OCI-M2 (cell line): ENCODE data around the gene VTI1A.
"Not testable (repeated sequence)": the region's sequence is repeated elsewhere in the genome, so short reads cannot be mapped to it uniquely, and the experiment has no call there.

Experiments used
- DNase-seq: peaks from one replicate; lab custom pipeline; 2025; ENCODE audit not compliant: unreplicated experiment; lab: John Stamatoyannopoulos, UW

Gene VTI1A

DNA sequence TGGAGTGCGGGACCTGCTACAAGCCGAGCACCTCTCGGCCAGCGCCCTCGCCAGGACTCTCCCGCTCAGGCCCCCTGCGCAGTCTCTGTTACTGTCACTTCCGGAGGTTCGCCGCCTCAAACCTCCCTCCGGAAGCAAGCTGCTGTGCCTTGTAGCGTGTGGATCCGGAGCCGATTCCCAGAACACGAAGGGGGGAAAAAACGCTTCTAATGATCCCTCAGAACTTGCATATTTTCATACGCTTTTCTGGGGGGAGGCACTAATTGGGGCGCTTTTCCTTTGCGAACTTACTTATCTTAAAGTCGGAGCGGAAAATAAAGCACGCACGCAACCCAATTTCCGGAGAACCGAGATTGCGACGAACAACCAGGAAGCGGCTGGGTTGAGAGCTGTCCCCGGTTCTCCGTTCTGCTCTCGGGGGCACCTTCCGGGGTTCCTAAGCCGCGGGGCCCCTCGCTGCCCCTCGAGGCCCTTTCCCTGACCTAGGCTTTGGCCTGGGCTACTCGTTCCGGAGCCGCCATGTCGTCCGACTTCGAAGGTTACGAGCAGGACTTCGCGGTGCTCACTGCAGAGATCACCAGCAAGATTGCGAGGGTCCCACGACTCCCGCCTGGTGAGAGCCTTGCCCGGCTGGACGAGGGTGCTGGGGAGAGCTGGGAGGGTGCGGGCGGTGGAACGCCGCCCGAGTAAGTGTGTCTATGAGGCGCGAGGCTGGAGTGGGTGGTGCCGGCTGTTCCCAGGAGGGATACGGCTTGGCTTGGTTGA, at the start of gene VTI1A, which contains the start of gene ZDHHC6:
VTI1A (plus strand) TSS at position 361 of the 765 bp plus-strand sequence; CDS start at position 520, 159 bp downstream.
ZDHHC6 (minus strand) TSS at position 60 of the 765 bp plus-strand sequence. CDS start 1,478 bp downstream, outside the sequence.
- DNase-seq, result peak; percentile 44

DNA sequence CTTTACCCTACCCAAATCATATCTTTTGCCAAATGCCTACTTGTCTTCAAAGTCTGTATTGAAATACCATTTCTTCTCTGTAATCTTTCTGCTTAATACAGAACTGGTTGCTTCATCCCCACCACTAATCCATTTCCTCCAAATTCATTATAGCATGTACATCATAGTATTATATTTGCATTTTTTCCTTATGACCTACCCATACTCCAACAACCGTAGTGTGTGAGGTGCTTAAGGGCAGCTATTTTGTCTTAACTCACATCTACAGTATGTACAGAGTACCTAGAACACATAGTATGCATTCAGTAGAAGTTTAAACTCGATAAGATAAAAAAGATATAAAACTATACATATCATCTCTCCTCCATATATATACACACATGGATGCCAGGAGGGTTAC, 49.4 kb upstream of the VTI1A start:
- DNase-seq, result no peak

GRCh38 chr10:112402917-112403316, 44.1 kb upstream of the VTI1A start:
- no peak for DNase-seq

DNA sequence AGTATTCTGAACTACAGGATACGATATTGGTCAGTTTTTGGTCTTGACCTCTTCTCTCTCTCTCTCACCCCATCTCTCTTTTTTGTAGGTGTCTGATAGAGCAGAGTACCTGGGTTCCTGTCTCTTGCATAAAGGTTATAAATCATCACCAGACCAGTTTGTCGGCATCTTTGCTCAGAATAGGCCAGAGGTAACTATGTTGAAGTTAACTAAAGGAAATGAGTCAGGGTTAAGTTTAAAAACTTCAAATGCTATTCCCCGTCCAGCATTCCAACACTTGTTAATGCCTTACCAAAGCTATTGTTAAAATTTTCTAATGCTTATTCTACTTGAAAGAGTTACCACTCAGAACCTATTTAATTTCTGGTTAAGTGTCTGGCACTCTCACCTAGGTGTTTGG, 42.4 kb upstream of the VTI1A start:
- DNase-seq, result no peak

- DNase-seq, result not testable (repeated sequence)
Measured at GRCh38 chr10:112406806-112407205, 40.2 kb upstream of the VTI1A start.

DNA sequence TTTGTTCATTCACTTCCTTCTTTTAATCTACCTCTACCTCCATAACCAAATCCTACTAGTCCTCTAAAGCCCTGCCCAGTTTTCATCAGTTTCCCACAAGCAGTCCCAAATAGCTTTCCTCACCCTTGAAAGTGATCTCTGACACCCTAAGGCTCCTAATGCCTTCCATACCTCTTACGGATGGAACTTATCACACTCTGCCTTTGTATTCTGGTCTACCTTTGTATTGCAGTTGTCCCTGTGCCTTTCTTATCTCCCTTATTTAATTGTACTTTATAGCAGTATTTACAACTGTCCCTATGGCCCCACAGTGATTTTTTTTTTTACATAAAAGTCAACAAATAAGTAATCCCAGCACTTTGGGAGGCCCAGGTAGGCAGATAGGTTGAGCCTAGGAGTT, 39.3 kb upstream of the VTI1A start:
- DNase-seq, result no peak

GRCh38 chr10:112409299-112409698, 37.7 kb upstream of the VTI1A start:
- no peak for DNase-seq

- no peak for DNase-seq
Measured at GRCh38 chr10:112409755-112410154, 37.3 kb upstream of the VTI1A start.

GRCh38 chr10:112412696-112413095, 34.3 kb upstream of the VTI1A start:
- DNase-seq, result no peak

GRCh38 chr10:112421731-112422130, 25.3 kb upstream of the VTI1A start:
- no peak for DNase-seq

DNA sequence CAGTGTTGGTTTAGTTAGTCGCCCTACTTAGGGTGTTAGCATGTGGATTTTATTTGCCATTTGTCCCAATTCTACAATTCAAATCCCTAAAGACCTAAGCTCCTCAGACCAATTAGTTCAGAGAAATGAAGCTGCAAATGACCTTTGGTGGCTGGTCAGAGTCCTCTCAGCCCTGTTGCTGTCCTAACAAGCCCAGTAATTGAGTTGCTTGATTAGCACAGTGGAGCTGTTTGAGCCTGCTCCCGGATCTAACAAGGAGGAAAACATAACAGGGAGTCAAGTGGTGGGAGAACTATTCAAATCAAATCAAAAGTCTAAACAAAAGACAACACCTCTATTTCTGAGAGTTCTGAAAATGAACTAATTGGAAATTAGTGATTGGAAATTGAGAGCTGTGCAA, 22.4 kb upstream of the VTI1A start:
- no peak for DNase-seq

DNA sequence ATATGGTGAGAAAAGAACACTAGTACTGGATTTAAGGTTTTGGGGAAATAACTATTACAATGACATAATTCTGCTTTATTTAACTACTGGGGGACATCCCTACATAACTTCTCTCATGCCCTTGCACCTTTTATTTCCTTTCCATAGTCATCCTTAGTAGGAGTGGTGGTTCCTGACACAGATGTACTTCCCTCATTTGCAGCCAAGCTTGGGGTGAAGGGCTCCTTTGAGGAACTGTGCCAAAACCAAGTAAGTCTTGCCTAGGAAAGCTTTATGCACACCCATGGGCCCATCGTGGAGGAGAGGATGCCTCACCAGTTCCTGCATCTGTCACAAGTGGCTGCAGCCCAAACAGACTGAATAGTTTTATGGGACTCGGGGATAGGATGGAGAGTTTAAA, 20.9 kb upstream of the VTI1A start:
- no peak for DNase-seq

DNA sequence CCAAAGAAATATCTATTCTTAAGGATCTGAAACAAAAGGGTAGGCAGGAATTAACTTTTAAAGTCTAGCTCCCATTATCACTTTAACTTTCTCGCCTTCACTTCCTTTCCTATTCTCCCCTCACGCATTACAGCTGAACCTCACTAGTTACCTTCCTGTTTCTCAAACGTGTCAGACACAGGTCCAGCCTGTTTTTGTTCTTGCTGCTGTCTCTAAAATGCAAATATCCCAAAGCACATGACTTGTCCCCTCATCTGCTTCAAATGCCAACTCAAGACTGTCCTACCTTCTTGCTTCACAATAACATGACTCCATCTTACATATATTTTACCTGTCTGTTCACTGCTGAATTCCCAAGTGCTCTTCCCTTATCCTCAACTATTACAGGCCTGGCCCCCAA, 17.9 kb upstream of the VTI1A start:
- no peak for DNase-seq

- DNase-seq, result no peak
Measured at GRCh38 chr10:112429654-112430230, 17.3 kb upstream of the VTI1A start.

DNA sequence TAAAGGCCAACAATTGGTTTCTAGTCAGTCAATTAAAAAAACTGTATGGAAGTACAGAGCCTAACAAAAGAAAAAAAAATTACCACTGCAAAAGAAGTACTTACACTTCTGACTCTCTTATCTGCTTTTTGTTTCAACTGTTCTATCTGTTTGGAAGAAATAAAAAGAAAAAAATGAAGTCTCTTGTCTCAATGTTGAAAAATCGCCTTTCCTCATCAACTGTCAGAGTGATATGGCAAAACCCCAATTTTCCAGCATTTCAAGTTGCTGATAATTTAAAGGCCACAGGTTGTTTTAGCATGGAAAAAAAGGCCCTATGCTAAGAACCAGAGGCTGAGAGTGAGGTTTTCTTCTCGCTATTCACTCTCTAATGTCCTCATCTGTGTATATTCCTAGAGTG, 13.9 kb upstream of the VTI1A start:
- no peak for DNase-seq

GRCh38 chr10:112434988-112435619, 11.9 kb upstream of the VTI1A start:
- DNase-seq, result no peak

DNA sequence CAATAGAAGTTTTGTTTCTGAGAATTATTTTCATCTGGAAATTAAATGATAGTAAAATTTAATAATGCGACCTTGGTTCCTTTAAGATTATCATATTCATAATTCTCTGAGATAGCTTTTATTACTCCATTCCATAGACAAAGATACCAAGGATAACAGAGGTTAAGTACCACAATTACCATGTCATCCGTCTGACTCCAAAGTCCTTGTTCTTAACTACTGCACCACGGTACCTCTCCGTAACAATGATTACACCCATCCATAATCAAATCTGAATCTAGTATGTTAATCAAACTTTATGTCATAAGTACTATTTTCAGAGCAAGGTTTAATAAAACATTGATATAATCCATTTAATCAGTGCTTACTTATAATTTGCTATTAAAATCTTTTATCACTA, 8.7 kb upstream of the VTI1A start:
- no peak for DNase-seq

GRCh38 chr10:112441520-112441919, 5.5 kb upstream of the VTI1A start:
- no peak for DNase-seq

DNA sequence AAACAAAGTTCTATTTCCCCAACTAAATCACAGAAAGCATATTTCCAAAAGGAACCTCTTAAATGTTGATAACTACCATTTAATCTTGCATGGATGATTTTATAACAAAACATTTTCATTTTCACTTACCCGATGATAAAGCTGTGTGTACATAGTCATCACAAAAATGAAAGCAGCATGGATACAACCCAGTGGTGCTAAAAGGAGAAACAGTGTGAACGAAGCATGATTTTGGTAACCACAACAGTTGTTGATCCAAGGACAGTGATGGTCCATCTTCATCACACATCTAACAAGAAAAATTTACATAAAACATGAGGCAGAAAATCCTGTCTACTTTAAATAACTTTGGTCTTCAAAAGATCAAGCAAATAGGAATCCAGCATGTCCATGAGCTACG, 5.0 kb upstream of the VTI1A start:
- DNase-seq, result no peak

DNA sequence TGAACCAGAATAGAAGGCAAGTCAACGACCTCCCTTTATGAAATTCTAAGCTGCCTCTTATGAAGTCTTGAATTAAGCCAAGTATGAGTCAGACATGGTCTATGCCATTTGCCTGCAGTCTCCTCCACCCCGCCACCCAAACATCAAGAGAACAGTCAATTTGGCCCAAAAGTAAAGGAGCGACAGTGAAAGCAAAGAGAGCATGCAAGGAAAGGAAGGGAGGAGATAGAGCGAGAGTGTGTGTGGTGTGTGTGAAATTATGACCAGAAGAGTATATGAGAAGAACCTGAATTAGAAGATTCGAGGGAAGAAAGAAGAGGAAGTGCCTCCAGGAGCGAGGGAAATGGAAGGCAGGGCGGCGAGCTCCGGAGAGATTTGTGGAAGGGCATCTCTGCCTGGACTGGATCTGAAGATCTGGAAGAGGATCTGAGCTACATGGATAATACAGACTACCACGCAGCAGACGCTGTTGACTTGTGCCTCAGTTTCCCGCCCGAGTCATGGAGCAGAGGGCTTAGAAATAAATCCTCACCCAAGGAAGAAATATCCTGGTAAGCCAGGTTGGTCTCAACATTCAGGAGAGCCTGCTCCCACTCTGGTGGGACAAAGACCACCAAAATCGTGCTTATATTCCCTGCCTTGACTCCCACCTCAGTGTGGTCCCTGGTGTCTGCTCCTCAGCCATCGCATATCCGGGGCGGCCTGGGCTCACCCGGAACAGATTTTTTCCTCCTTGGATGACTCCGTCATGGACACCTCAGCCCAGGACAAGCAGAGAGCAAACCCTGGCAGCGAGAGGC, 760 bp upstream of the VTI1A start:
- no peak for DNase-seq

GRCh38 chr10:112447620-112447928, 559 bp downstream of the VTI1A start:
- DNase-seq, result no peak

- no peak for DNase-seq
Measured at GRCh38 chr10:112448888-112449287, 1.9 kb downstream of the VTI1A start.
